Measurements from ENCODE around the gene FAAH. TPM values are rescaled to one million over a fixed set of nuclear protein-coding genes. Genes with fewer than 3 reads are reported as not detected.

FAAH gene
- total RNA-seq, 1 donor: 6.2 TPM

GRCh38 chr1:46380508-46380907 is 13.6 kb upstream of the FAAH start:
- Histone ChIP-seq H3K4me1 (ENCODE audit: insufficient read depth, low read length) (peaks cover under 1% of the 10 kb centered on the region), H3K4me3 (ENCODE audit: low read length) (no peak overlapping the region), H3K9me3 (ENCODE audit: low read depth, low read length) (no peaks in the 10 kb centered on the region), H3K27me3 (ENCODE audit: insufficient read depth, low read length) (no peaks in the 10 kb centered on the region)

- Histone ChIP-seq H3K4me1 (ENCODE audit: insufficient read depth, low read length) (peaks cover 17% of the 10 kb centered on the region), H3K4me3 (ENCODE audit: low read length) (no peak overlapping the region), H3K9me3 (ENCODE audit: low read depth, low read length) (no peaks in the 10 kb centered on the region), H3K27me3 (ENCODE audit: insufficient read depth, low read length) (no peaks in the 10 kb centered on the region)
Observed at GRCh38 chr1:46393510-46393909, 607 bp upstream of the FAAH start.

GRCh38 chr1:46394872-46395465 is 852 bp downstream of the FAAH start:
- Histone ChIP-seq H3K4me1 (ENCODE audit: insufficient read depth, low read length) (peaks cover 17% of the 10 kb centered on the region), H3K4me3 (ENCODE audit: low read length) (peak overlapping the region; percentile 40), H3K27me3 (ENCODE audit: insufficient read depth, low read length) (no peaks in the 10 kb centered on the region), H3K9me3 (ENCODE audit: low read depth, low read length) (no peaks in the 10 kb centered on the region)

- Histone ChIP-seq H3K4me3 (ENCODE audit: low read length) (no peak overlapping the region), H3K27me3 (ENCODE audit: insufficient read depth, low read length) (no peaks in the 10 kb centered on the region), H3K9me3 (ENCODE audit: low read depth, low read length) (no peaks in the 10 kb centered on the region), H3K4me1 (ENCODE audit: insufficient read depth, low read length) (peaks cover 23% of the 10 kb centered on the region)
Observed at GRCh38 chr1:46396441-46397398, 2.6 kb downstream of the FAAH start.

GRCh38 chr1:46399307-46399706 is 5.2 kb downstream of the FAAH start:
- no peaks in the 10 kb centered on the region for H3K9me3 ChIP-seq (ENCODE audit: low read depth, low read length)
- peaks cover 31% of the 10 kb centered on the region for H3K4me1 ChIP-seq (ENCODE audit: insufficient read depth, low read length)
- H3K27me3 ChIP-seq (ENCODE audit: insufficient read depth, low read length): no peaks in the 10 kb centered on the region
- H3K4me3 ChIP-seq (ENCODE audit: low read length): no peak overlapping the region

GRCh38 chr1:46400421-46400820 is 6.3 kb downstream of the FAAH start:
- peaks cover 31% of the 10 kb centered on the region for H3K4me1 ChIP-seq (ENCODE audit: insufficient read depth, low read length)
- no peak overlapping the region for H3K4me3 ChIP-seq (ENCODE audit: low read length)
- H3K9me3 ChIP-seq (ENCODE audit: low read depth, low read length): no peaks in the 10 kb centered on the region
- no peaks in the 10 kb centered on the region for H3K27me3 ChIP-seq (ENCODE audit: insufficient read depth, low read length)

GRCh38 chr1:46401154-46401913 is 7.2 kb downstream of the FAAH start:
- no peak overlapping the region for H3K4me3 ChIP-seq (ENCODE audit: low read length)
- peaks cover 40% of the 10 kb centered on the region for H3K4me1 ChIP-seq (ENCODE audit: insufficient read depth, low read length)
- no peaks in the 10 kb centered on the region for H3K27me3 ChIP-seq (ENCODE audit: insufficient read depth, low read length)
- no peaks in the 10 kb centered on the region for H3K9me3 ChIP-seq (ENCODE audit: low read depth, low read length)

GRCh38 chr1:46401964-46402626 is 8.0 kb downstream of the FAAH start:
- peaks cover 43% of the 10 kb centered on the region for H3K4me1 ChIP-seq (ENCODE audit: insufficient read depth, low read length)
- no peaks in the 10 kb centered on the region for H3K27me3 ChIP-seq (ENCODE audit: insufficient read depth, low read length)
- H3K9me3 ChIP-seq (ENCODE audit: low read depth, low read length): no peaks in the 10 kb centered on the region
- no peak overlapping the region for H3K4me3 ChIP-seq (ENCODE audit: low read length)

- peaks cover 43% of the 10 kb centered on the region for H3K4me1 ChIP-seq (ENCODE audit: insufficient read depth, low read length)
- H3K27me3 ChIP-seq (ENCODE audit: insufficient read depth, low read length): no peaks in the 10 kb centered on the region
- no peak overlapping the region for H3K4me3 ChIP-seq (ENCODE audit: low read length)
- no peaks in the 10 kb centered on the region for H3K9me3 ChIP-seq (ENCODE audit: low read depth, low read length)
Observed at GRCh38 chr1:46403916-46404315, 9.8 kb downstream of the FAAH start.

GRCh38 chr1:46404482-46405196 is 10.5 kb downstream of the FAAH start:
- Histone ChIP-seq H3K27me3 (ENCODE audit: insufficient read depth, low read length) (no peaks in the 10 kb centered on the region), H3K9me3 (ENCODE audit: low read depth, low read length) (no peaks in the 10 kb centered on the region), H3K4me3 (ENCODE audit: low read length) (no peak overlapping the region), H3K4me1 (ENCODE audit: insufficient read depth, low read length) (peaks cover 43% of the 10 kb centered on the region)

GRCh38 chr1:46405197-46405555 is 11.1 kb downstream of the FAAH start:
- H3K4me3 ChIP-seq (ENCODE audit: low read length): no peak overlapping the region
- H3K27me3 ChIP-seq (ENCODE audit: insufficient read depth, low read length): no peaks in the 10 kb centered on the region
- H3K4me1 ChIP-seq (ENCODE audit: insufficient read depth, low read length): peaks cover 43% of the 10 kb centered on the region
- H3K9me3 ChIP-seq (ENCODE audit: low read depth, low read length): no peaks in the 10 kb centered on the region

- Histone ChIP-seq H3K27me3 (ENCODE audit: insufficient read depth, low read length) (no peaks in the 10 kb centered on the region), H3K9me3 (ENCODE audit: low read depth, low read length) (no peaks in the 10 kb centered on the region), H3K4me1 (ENCODE audit: insufficient read depth, low read length) (peaks cover 43% of the 10 kb centered on the region), H3K4me3 (ENCODE audit: low read length) (no peak overlapping the region)
Observed at GRCh38 chr1:46405724-46406123, 11.6 kb downstream of the FAAH start.

- H3K9me3 ChIP-seq (ENCODE audit: low read depth, low read length): no peaks in the 10 kb centered on the region
- no peaks in the 10 kb centered on the region for H3K27me3 ChIP-seq (ENCODE audit: insufficient read depth, low read length)
- peaks cover 34% of the 10 kb centered on the region for H3K4me1 ChIP-seq (ENCODE audit: insufficient read depth, low read length)
- H3K4me3 ChIP-seq (ENCODE audit: low read length): no peak overlapping the region
Observed at GRCh38 chr1:46406881-46407608, 12.9 kb downstream of the FAAH start.

GRCh38 chr1:46407636-46408035 is 13.5 kb downstream of the FAAH start:
- no peaks in the 10 kb centered on the region for H3K27me3 ChIP-seq (ENCODE audit: insufficient read depth, low read length)
- peaks cover 28% of the 10 kb centered on the region for H3K4me1 ChIP-seq (ENCODE audit: insufficient read depth, low read length)
- no peaks in the 10 kb centered on the region for H3K9me3 ChIP-seq (ENCODE audit: low read depth, low read length)
- no peak overlapping the region for H3K4me3 ChIP-seq (ENCODE audit: low read length)
